B cell (primary cell): Measurements from ENCODE around the gene PHACTR1. TPM values are rescaled to one million over a fixed set of nuclear protein-coding genes. Genes with fewer than 3 reads are reported as not detected.

Experiments
- ATAC-seq: fragments of 200-7000 bp; cut with Tn5 transposase; one replicate; pipeline ENCODE4 v1.10.0; 2021; ENCODE audit warnings: low read depth, mild to moderate bottlenecking, moderate number of reproducible peaks, moderate library complexity
- CTCF ChIA-PET: fragments of 350-600 bp; sonication (Branson Sonifier 250); formaldehyde crosslinking; loops from one replicate; lab custom pipeline; 2021; ENCODE audit warnings: antibody characterized with exemption, inconsistent platforms; lab: Charles Lee
- POLR2A ChIA-PET: fragments of 350-600 bp; sonication (Branson Sonifier 250); formaldehyde crosslinking; loops from one replicate; lab custom pipeline; 2021; ENCODE audit warnings: antibody characterized with exemption; lab: Charles Lee
- DNase-seq: peaks from one replicate; pipeline ENCODE4 v3.0.0; 2013
- H2AFZ ChIP-seq: 2 replicates; pipeline ENCODE4 v1.6.1; 2012; ENCODE audit warnings: mild to moderate bottlenecking, low read depth, low read length; ENCODE audit not compliant: insufficient read depth, poor library complexity, severe bottlenecking
- H3K27ac ChIP-seq, 2 donors: 1 replicate in 1 of 2; 2 replicates in 1 of 2; pipeline ENCODE4 v1.5.1; 2012 to 2013; ENCODE audit warnings: low read length in 2 of 2, mild to moderate bottlenecking in 2 of 2, moderate library complexity in 1 of 2
- H3K27me3 ChIP-seq, 4 experiments: fragments of 200-600 bp in 1 of 4; sonication (generic) in 1 of 4; replicated peaks in 1 of 4; 1 replicate in 2 of 4; 2 replicates in 2 of 4; pipeline versions ENCODE4 v1.6.1 to v1.7.0; 2013 to 2016; ENCODE audit warnings: low read length in 3 of 4, mild to moderate bottlenecking in 2 of 4, mixed read lengths in 1 of 4, moderate library complexity in 1 of 4; ENCODE audit not compliant: insufficient read depth in 4 of 4, control insufficient read depth in 3 of 4; ENCODE audit errors: control extremely low read depth in 1 of 4
- H3K36me3 ChIP-seq, 2 experiments: replicated peaks in 1 of 2; 1 replicate in 1 of 2; 2 replicates in 1 of 2; pipeline versions ENCODE4 v1.6.1 to v1.7.1; 2013; ENCODE audit warnings: low read length in 1 of 2; ENCODE audit not compliant: insufficient read depth in 2 of 2, control insufficient read depth in 1 of 2; ENCODE audit errors: control extremely low read depth in 1 of 2, extremely low read depth in 1 of 2
- H3K4me1 ChIP-seq, 2 donors: fragments of 200-600 bp in 1 of 2; sonication (generic) in 1 of 2; 1 replicate in 1 of 2; 2 replicates in 1 of 2; pipeline versions ENCODE4 v1.5.1 to v1.6.1; 2013 to 2017; ENCODE audit warnings: low read length in 2 of 2; ENCODE audit not compliant: control insufficient read depth in 2 of 2, insufficient read depth in 2 of 2
- H3K4me2 ChIP-seq: replicated peaks from 2 replicates; pipeline ENCODE3; 2012; ENCODE audit warnings: mild to moderate bottlenecking, low read depth, low read length; ENCODE audit not compliant: poor library complexity, severe bottlenecking
- H3K4me3 ChIP-seq, 5 experiments: fragments of 200-600 bp in 1 of 5; sonication (generic) in 1 of 5; 1 replicate in 3 of 5; 2 replicates in 2 of 5; pipeline versions ENCODE4 v1.5.1 to v1.7.0; 2011 to 2016; ENCODE audit warnings: low read length in 4 of 5, mild to moderate bottlenecking in 4 of 5, low read depth in 2 of 5, control low read depth in 1 of 5, moderate library complexity in 1 of 5; ENCODE audit not compliant: insufficient read depth in 1 of 5; ENCODE audit errors: control extremely low read depth in 1 of 5, extremely low read depth in 1 of 5
- H3K79me2 ChIP-seq: fragments of 200-600 bp; sonication (generic); one replicate; pipeline ENCODE4 v1.6.0; 2016; ENCODE audit warnings: low read length; ENCODE audit not compliant: control insufficient read depth, insufficient read depth
- H3K9ac ChIP-seq: fragments of 200-600 bp; sonication (generic); 2 replicates; pipeline ENCODE4 v1.6.1; 2017; ENCODE audit warnings: mild to moderate bottlenecking, low read length, moderate library complexity
- H3K9me3 ChIP-seq, 3 donors: one replicate each; pipeline versions ENCODE4 v1.6.1 to v1.7.1; 2013; ENCODE audit warnings: low read length in 2 of 3; ENCODE audit not compliant: control insufficient read depth in 2 of 3, insufficient read depth in 1 of 3; ENCODE audit errors: control extremely low read depth in 1 of 3
- H4K20me1 ChIP-seq: 2 replicates; pipeline ENCODE4 v1.6.0; 2012; ENCODE audit warnings: mild to moderate bottlenecking, low read length; ENCODE audit not compliant: insufficient read depth, control insufficient read depth, poor library complexity, severe bottlenecking
- H3K27ac Mint-ChIP-seq: one replicate; pipeline ENCODE4 v1.8.0; 2021; ENCODE audit warnings: mixed read lengths
- H3K27me3 Mint-ChIP-seq: one replicate; pipeline ENCODE4 v1.8.0; 2021; ENCODE audit warnings: mixed read lengths
- H3K4me1 Mint-ChIP-seq: one replicate; pipeline ENCODE4 v1.8.0; 2021; ENCODE audit warnings: mixed read lengths
- H3K4me3 Mint-ChIP-seq: one replicate; pipeline ENCODE4 v1.8.0; 2021; ENCODE audit warnings: mixed read lengths
- H3K9me3 Mint-ChIP-seq: one replicate; pipeline ENCODE4 v1.8.0; 2022; ENCODE audit warnings: mixed read lengths; ENCODE audit not compliant: insufficient read depth
- CTCF ChIP-seq: fragments of 200-600 bp; IDR thresholded peaks from one replicate; pipeline ENCODE4 v1.8.0; 2022; ENCODE audit warnings: antibody characterized with exemption, mild to moderate bottlenecking
- EZH2 ChIP-seq: IDR thresholded peaks from 2 replicates; pipeline ENCODE4 v1.6.1; 2012; ENCODE audit warnings: borderline replicate concordance, low read depth, mild to moderate bottlenecking, moderate library complexity, low read length; ENCODE audit not compliant: insufficient read depth, poor library complexity, severe bottlenecking
- WGBS: methylation state at CpG from one replicate; pipeline ENCODE4 v1.1.5; 2013; ENCODE audit warnings: missing lambda C conversion rate; ENCODE audit not compliant: insufficient coverage; 5-methylcytosine and 5-hydroxymethylcytosine counted together
- intact Hi-C: fragments of 100-400 bp; cut with micrococcal nuclease; formaldehyde crosslinking; loops from one replicate; pipeline ENCODE4 v1.10.0; 2022
- polyA plus RNA-seq: library from polyadenylated mRNA; depleted of rRNA; stranded (reverse); fragments of >200 nt; gene quantifications from 2 replicates; pipeline ENCODE4 v1.2.3, GENCODE V29; 2012
- total RNA-seq, 2 donors: library from RNA; stranded (reverse); fragments of 120-200 nt in 1 of 2; gene quantifications; 1 replicate in 1 of 2; 2 replicates in 1 of 2; pipeline versions ENCODE4 v1.2.3 to v1.2.4, GENCODE V29; 2013 to 2022

The PHACTR1 gene
- total and polyA plus RNA-seq, 2 donors (not counting 1 experiment from before 2014, with no cell fraction given) = 30.2 to 129 TPM

GRCh38 chr6:12802440-12802839 is 85.9 kb downstream of the PHACTR1 start:
- no peak overlapping the region for H3K9ac ChIP-seq
- POLR2A ChIA-PET = no interaction called here
- no peak overlapping the region for H3K4me2 ChIP-seq
- H3K79me2 ChIP-seq = no peaks in the 10 kb centered on the region
- no peak overlapping the region for H3K27ac Mint-ChIP-seq
- ATAC-seq (no peak), DNase-seq (no peak)
- H3K9me3 Mint-ChIP-seq = no peaks in the 10 kb centered on the region
- H3K36me3 ChIP-seq = no peaks in the 10 kb centered on the region
- no peaks in the 10 kb centered on the region for H3K4me1 Mint-ChIP-seq
- H3K27me3 ChIP-seq = peaks cover 0 to under 1% (median 0%) of the 10 kb centered on the region in 4 experiments
- intact Hi-C loops = no loop called here
- H3K4me3 Mint-ChIP-seq = no peak overlapping the region
- no peak overlapping the region for H3K4me3 ChIP-seq
- H4K20me1 ChIP-seq = no peaks in the 10 kb centered on the region
- CTCF ChIA-PET = no interaction called here
- no CpG with 5 or more reads among the region's 4 CpGs for WGBS
- no peak overlapping the region for H3K27ac ChIP-seq
- H3K27me3 Mint-ChIP-seq = peaks cover 32% of the 10 kb centered on the region
- no peaks in the 10 kb centered on the region for H3K4me1 ChIP-seq
- TF ChIP-seq CTCF (no peak), EZH2 (no peak)
- H2AFZ ChIP-seq = no peak overlapping the region
- H3K9me3 ChIP-seq = no peaks in the 10 kb centered on the region

- Histone ChIP-seq H3K4me3 (no peak overlapping the region), H3K9ac (no peak overlapping the region), H3K27ac (no peak overlapping the region), H3K79me2 (no peaks in the 10 kb centered on the region), H3K36me3 (no peaks in the 10 kb centered on the region), H3K4me2 (no peak overlapping the region), H3K4me1 (no peaks in the 10 kb centered on the region), H3K27me3 (no peaks in the 10 kb centered on the region), H3K9me3 (no peaks in the 10 kb centered on the region), H4K20me1 (no peaks in the 10 kb centered on the region), H2AFZ (no peak overlapping the region)
- H3K27me3 Mint-ChIP-seq = peaks cover 31% of the 10 kb centered on the region
- intact Hi-C loops = no loop called here
- ATAC-seq (no peak), DNase-seq (no peak)
- POLR2A ChIA-PET = no interaction called here
- H3K27ac Mint-ChIP-seq = no peak overlapping the region
- no peaks in the 10 kb centered on the region for H3K9me3 Mint-ChIP-seq
- no peak overlapping the region for H3K4me3 Mint-ChIP-seq
- no peaks in the 10 kb centered on the region for H3K4me1 Mint-ChIP-seq
- no peak for TF ChIP-seq CTCF
- no peak for TF ChIP-seq EZH2
- no CpG with 5 or more reads among the region's 3 CpGs for WGBS
- CTCF ChIA-PET = no interaction called here
Measured at GRCh38 chr6:12803486-12803885, 86.9 kb downstream of the PHACTR1 start.
